C4-2B (cell line): ENCODE results near the gene TSEN2.

ENCODE experiments used
- CTCF ChIP-seq: fragments of 450-650 bp; conservative IDR thresholded peaks from 2 replicates; pipeline ENCODE4 v1.5.1; 2017; ENCODE audit warnings: mild to moderate bottlenecking
- ZFX ChIP-seq: fragments of 450-650 bp; IDR thresholded peaks from 2 replicates; pipeline ENCODE4 v1.6.1; 2017

GRCh38 chr3:12556314-12556689 lies 72.0 kb downstream of the TSEN2 start:
- no peak for TF ChIP-seq CTCF
- TF ChIP-seq ZFX, result no peak
